Measurements from ENCODE around the gene CDK5RAP3. TPM values are rescaled to one million over a fixed set of nuclear protein-coding genes. Genes with fewer than 3 reads are reported as not detected.

CDK5RAP3 gene
- total and polyA plus RNA-seq, 2 of the 13 experiments (the other 11 are each of a cell fraction or from before 2014, with no cell fraction given): 128 to 154 TPM

DNA sequence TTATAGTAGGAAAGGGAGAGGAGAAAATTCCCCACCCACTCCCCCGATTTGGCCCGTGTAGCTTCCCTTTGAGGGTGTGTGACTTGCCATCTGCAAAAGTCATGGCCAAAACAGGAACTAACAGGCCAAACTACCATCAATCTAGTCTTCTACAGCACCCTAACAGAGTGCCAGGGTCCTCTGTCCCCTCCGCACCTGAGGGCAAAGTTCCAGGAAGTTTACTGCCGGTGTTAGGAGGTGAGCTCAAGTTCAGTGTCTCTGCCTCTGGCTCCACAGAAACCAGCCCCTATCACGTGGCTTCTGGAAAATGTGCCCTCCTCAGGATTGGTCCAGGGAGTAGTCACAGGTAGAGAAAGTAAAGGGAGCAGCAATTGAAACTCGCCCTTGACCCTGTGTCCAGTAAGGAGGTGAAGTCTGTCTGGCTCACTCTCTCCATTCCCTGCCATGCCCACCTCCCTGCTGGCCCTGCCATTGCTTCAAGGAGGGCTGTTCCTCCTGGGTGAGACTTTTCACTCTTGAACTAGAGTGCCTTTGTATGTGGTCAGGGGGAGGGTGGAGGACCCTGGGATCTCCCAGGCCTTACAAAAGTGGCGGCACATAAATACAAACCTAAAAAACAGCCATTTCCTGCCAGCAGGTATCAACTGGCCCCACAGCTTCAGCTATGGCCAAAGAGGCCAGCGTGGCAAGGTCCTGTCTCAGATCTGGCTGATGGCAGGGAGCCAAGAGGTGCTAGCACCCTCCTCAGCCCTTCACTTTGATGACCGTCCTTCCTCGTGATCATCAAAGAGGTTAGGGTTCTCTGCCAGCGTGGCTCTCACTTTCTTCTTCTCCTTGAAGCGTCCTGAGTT, 18.5 kb upstream of the CDK5RAP3 start (continued):
- TF ChIP-seq MIXL1 (CRISPR knock-in tag; IDR thresholded peaks at IDR 0.05): no peak; the same call in 1 of the 2 replicates
- TF ChIP-seq, protein P1, sequence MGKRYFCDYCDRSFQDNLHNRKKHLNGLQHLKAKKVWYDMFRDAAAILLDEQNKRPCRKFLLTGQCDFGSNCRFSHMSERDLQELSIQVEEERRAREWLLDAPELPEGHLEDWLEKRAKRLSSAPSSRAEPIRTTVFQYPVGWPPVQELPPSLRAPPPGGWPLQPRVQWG (CRISPR knock-in tag; IDR thresholded peaks at IDR 0.05; ENCODE audit: borderline replicate concordance, low read depth): no peak
- no peak for TF ChIP-seq SALL2 (CRISPR knock-in tag; IDR thresholded peaks at IDR 0.05)
- TF ChIP-seq, protein P2, sequence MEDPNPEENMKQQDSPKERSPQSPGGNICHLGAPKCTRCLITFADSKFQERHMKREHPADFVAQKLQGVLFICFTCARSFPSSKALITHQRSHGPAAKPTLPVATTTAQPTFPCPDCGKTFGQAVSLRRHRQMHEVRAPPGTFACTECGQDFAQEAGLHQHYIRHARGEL (CRISPR knock-in tag; IDR thresholded peaks at IDR 0.05): no peak
- TF ChIP-seq, protein P3, sequence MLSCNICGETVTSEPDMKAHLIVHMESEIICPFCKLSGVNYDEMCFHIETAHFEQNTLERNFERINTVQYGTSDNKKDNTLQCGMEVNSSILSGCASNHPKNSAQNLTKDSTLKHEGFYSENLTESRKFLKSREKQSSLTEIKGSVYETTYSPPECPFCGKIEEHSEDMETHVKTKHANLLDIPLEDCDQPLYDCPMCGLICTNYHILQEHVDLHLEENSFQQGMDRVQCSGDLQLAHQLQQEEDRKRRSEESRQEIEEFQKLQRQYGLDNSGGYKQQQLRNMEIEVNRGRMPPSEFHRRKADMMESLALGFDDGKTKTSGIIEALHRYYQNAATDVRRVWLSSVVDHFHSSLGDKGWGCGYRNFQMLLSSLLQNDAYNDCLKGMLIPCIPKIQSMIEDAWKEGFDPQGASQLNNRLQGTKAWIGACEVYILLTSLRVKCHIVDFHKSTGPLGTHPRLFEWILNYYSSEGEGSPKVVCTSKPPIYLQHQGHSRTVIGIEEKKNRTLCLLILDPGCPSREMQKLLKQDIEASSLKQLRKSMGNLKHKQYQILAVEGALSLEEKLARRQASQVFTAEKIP (CRISPR knock-in tag; IDR thresholded peaks at IDR 0.05; ENCODE audit: borderline replicate concordance): no peak
- peak; percentile 57 for TF ChIP-seq ZNF781 (CRISPR knock-in tag; IDR thresholded peaks at IDR 0.05; ENCODE audit: borderline replicate concordance, not compliant biosample characterization)
- TF ChIP-seq ZKSCAN5 (CRISPR knock-in tag; IDR thresholded peaks at IDR 0.05): peak; percentile 95
- TF ChIP-seq, protein P4, sequence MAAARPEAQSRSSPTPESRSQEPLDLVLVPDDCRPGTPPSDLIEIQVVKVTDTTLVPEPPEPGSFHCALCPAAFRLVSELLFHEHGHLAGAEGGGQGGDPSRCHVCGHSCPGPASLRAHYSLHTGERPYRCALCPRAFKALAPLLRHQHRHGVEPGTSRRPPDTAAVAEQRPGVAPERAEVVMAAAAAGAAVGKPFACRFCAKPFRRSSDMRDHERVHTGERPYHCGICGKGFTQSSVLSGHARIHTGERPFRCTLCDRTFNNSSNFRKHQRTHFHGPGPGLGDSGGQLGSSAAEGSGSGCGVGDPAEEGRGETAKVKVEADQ (CRISPR knock-in tag; IDR thresholded peaks at IDR 0.05; ENCODE audit: borderline replicate concordance): no peak
- TF ChIP-seq ZFP36 (IDR thresholded peaks at IDR 0.05; ENCODE audit: borderline replicate concordance, low read depth, low read length, partially characterized antibody): no peak
- no peak for TF ChIP-seq ZNF33A (CRISPR knock-in tag; IDR thresholded peaks at IDR 0.05; ENCODE audit: borderline replicate concordance)
- TF ChIP-seq ZFP36L2 (CRISPR knock-in tag; IDR thresholded peaks at IDR 0.05): no peak
- TF ChIP-seq, protein P5, sequence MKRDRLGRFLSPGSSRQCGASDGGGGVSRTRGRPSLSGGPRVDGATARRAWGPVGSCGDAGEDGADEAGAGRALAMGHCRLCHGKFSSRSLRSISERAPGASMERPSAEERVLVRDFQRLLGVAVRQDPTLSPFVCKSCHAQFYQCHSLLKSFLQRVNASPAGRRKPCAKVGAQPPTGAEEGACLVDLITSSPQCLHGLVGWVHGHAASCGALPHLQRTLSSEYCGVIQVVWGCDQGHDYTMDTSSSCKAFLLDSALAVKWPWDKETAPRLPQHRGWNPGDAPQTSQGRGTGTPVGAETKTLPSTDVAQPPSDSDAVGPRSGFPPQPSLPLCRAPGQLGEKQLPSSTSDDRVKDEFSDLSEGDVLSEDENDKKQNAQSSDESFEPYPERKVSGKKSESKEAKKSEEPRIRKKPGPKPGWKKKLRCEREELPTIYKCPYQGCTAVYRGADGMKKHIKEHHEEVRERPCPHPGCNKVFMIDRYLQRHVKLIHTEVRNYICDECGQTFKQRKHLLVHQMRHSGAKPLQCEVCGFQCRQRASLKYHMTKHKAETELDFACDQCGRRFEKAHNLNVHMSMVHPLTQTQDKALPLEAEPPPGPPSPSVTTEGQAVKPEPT (CRISPR knock-in tag; IDR thresholded peaks at IDR 0.05; ENCODE audit: low read depth): no peak
- no peak for TF ChIP-seq ZNF749 (CRISPR knock-in tag; IDR thresholded peaks at IDR 0.05; ENCODE audit: borderline replicate concordance)
- no peak for TF ChIP-seq MBNL3 (CRISPR knock-in tag; conservative IDR thresholded peaks at IDR 0.05)
- no peak for TF ChIP-seq FOXM1 (CRISPR knock-in tag; IDR thresholded peaks at IDR 0.05)
